CD4-positive, alpha-beta memory T cell (primary cell): ENCODE results near the gene PHYKPL. TPM values are rescaled to one million over a fixed set of nuclear protein-coding genes. Genes with fewer than 3 reads are reported as not detected.
"Not testable (repeated sequence)": the region's sequence is repeated elsewhere in the genome, so short reads cannot be mapped to it uniquely, and the experiment has no call there.

Experiments
- CTCF ChIA-PET: fragments of 350-600 bp; sonication (Branson Sonifier 250); formaldehyde crosslinking; loops from one replicate; lab custom pipeline; 2021; ENCODE audit warnings: inconsistent platforms; ENCODE audit not compliant: partially characterized antibody; lab: Charles Lee
- POLR2A ChIA-PET: fragments of 350-600 bp; sonication (Branson Sonifier 250); formaldehyde crosslinking; loops from one replicate; lab custom pipeline; 2021; ENCODE audit not compliant: partially characterized antibody; lab: Charles Lee
- DNase-seq, 5 donors: peaks; one replicate each; pipeline versions ENCODE4 v3.0.0 to v3.0.0-alpha.2; 2020 to 2022; ENCODE audit warnings: mixed read lengths in 1 of 5
- H3K27ac ChIP-seq: one replicate; pipeline ENCODE4 v1.7.0; 2013; ENCODE audit warnings: low read depth, low read length
- H3K27me3 ChIP-seq: 2 replicates; pipeline ENCODE4 v1.7.0; 2013; ENCODE audit warnings: mild to moderate bottlenecking, low read length, moderate library complexity; ENCODE audit not compliant: insufficient read depth
- H3K36me3 ChIP-seq: 2 replicates; pipeline ENCODE4 v1.7.0; 2013; ENCODE audit warnings: mild to moderate bottlenecking, low read length, moderate library complexity; ENCODE audit not compliant: insufficient read depth
- H3K4me1 ChIP-seq: 2 replicates; pipeline ENCODE4 v1.7.0; 2013; ENCODE audit warnings: mild to moderate bottlenecking, low read length, moderate library complexity; ENCODE audit not compliant: insufficient read depth
- H3K4me3 ChIP-seq, 2 donors: one replicate each; pipeline ENCODE4 v1.7.0; 2013; ENCODE audit warnings: low read length in 2 of 2, mild to moderate bottlenecking in 1 of 2
- H3K9me3 ChIP-seq, 2 donors: one replicate each; pipeline ENCODE4 v1.7.0; 2013; ENCODE audit warnings: low read length in 2 of 2, control low read depth in 1 of 2; ENCODE audit not compliant: control insufficient read depth in 1 of 2
- H3K27ac Mint-ChIP-seq, 7 donors: one replicate each; pipeline ENCODE4 v1.8.0; 2020 to 2021; ENCODE audit warnings: mixed read lengths in 7 of 7, mild to moderate bottlenecking in 6 of 7, inconsistent platforms in 3 of 7, moderate library complexity in 3 of 7
- H3K27me3 Mint-ChIP-seq, 2 donors: one replicate each; pipeline ENCODE4 v1.8.0; 2020 to 2021; ENCODE audit warnings: mixed read lengths in 2 of 2
- H3K36me3 Mint-ChIP-seq, 2 donors: one replicate each; pipeline ENCODE4 v1.8.0; 2020 to 2021; ENCODE audit warnings: mixed read lengths in 2 of 2, inconsistent platforms in 1 of 2, mild to moderate bottlenecking in 1 of 2
- H3K4me1 Mint-ChIP-seq, 4 donors: one replicate each; pipeline ENCODE4 v1.8.0; 2020 to 2021; ENCODE audit warnings: mixed read lengths in 4 of 4, mild to moderate bottlenecking in 1 of 4
- H3K4me3 Mint-ChIP-seq, 8 donors: one replicate each; pipeline ENCODE4 v1.8.0; 2020 to 2021; ENCODE audit warnings: mixed read lengths in 8 of 8, mild to moderate bottlenecking in 7 of 8, moderate library complexity in 6 of 8, inconsistent platforms in 3 of 8
- H3K9me3 Mint-ChIP-seq, 8 donors: one replicate each; pipeline ENCODE4 v1.8.0; 2020 to 2021; ENCODE audit warnings: mixed read lengths in 8 of 8, mild to moderate bottlenecking in 5 of 8, inconsistent platforms in 3 of 8, moderate library complexity in 1 of 8
- intact Hi-C: fragments of 100-400 bp; cut with micrococcal nuclease; formaldehyde crosslinking; loops from one replicate; pipeline ENCODE4 v1.15.1; 2023
- polyA plus RNA-seq, 2 donors: library from polyadenylated mRNA; unstranded; fragments of 300-500 nt; fragmentation: Illumina TruSeq; gene quantifications; one replicate each; pipeline ENCODE4 v1.2.3, GENCODE V29; 2021
- total RNA-seq, 2 experiments: library from RNA; stranded (reverse); gene quantifications; one replicate each; pipeline ENCODE4 v1.2.3, GENCODE V29; 2021

PHYKPL gene
- total and polyA plus RNA-seq, 4 experiments from 2014 or later, result 38.7 to 251 (median 139) TPM

DNA sequence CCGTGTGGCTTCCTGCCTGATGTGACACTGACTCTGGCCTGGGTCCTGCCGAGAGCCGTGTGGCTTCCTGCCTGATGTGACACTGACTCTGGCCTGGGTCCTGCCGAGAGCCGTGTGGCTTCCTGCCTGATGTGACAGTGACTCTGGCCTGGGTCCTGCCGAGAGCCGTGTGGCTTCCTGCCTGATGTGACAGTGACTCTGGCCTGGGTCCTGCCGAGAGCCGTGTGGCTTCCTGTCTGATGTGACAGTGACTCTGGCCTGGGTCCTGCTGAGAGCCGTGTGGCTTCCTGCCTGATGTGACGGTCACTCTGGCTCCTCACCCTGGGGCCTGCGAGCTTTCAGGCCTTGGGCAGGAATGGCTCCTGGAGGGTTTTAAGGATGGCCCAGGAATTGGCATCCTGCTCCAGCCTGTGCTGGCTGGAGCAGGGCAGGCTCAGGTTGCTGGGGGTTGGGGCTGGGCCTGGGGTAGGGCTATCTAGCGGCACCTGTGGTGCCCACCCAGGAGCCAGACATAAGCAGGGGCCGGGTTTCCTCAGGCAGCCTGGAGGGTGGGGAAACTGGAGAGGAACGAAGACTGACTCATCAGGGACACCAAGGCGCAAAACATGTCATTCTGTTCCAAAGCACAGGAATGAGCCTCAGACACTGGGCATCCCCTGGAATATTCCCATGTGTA lies 7.2 kb upstream of the PHYKPL start:
- CTCF ChIA-PET, H3K4me3 ChIP-seq, H3K27me3 ChIP-seq, H3K9me3 ChIP-seq, H3K9me3 Mint-ChIP-seq, H3K27me3 Mint-ChIP-seq, H3K36me3 Mint-ChIP-seq, H3K36me3 ChIP-seq: not testable (repeated sequence)
- intact Hi-C loops, result loop anchor here (10.0 kb wide), 1 partner anchor 385 kb away; the partner anchor contains the start of gene CLK4
- peak in 2 of 5 donors; percentile 14 to 23 for DNase-seq
- H3K4me1 Mint-ChIP-seq, result peaks cover 12 to 51% (median 39%) of the 10 kb centered on the region in 4 donors
- Histone ChIP-seq H3K4me1 (peaks cover 45% of the 10 kb centered on the region), H3K27ac (peak overlapping the region; percentile 32)
- H3K27ac Mint-ChIP-seq, result peak overlapping the region; percentile 23 to 81 (median 64)
- peak overlapping the region in 5 of 8 donors; percentile 20 to 51 (median 35) for H3K4me3 Mint-ChIP-seq
- POLR2A ChIA-PET, result interaction anchor here (2.3 to 2.4 kb wide), 2 partner anchors 34 to 35 kb away, joined by 6 to 7 read pairs; partner anchors contain the start of gene HNRNPAB

GRCh38 chr5:178238711-178239592 lies 6.3 kb upstream of the PHYKPL start:
- no peaks in the 10 kb centered on the region for H3K27me3 ChIP-seq
- H3K9me3 ChIP-seq, result no peaks in the 10 kb centered on the region
- peak overlapping the region in 4 of 8 donors; percentile 31 to 57 (median 36) for H3K4me3 Mint-ChIP-seq
- intact Hi-C loops, result loop anchor here (10.0 kb wide), 1 partner anchor 386 kb away; the partner anchor contains the start of gene CLK4
- ChIA-PET POLR2A (interaction anchor here (1.4 to 2.4 kb wide), 3 partner anchors 12 to 34 kb away, joined by 6 to 7 read pairs (median 6); partner anchors contain the start of gene HNRNPAB), CTCF (no interaction called here)
- DNase-seq, result peak in 2 of 5 donors; percentile 30 to 52
- H3K4me1 Mint-ChIP-seq, result peaks cover 12 to 57% (median 41%) of the 10 kb centered on the region in 4 donors
- H3K4me3 ChIP-seq, result no peak overlapping the region
- no peaks in the 10 kb centered on the region for H3K27me3 Mint-ChIP-seq
- H3K27ac ChIP-seq, result peak overlapping the region; percentile 10
- H3K36me3 ChIP-seq, result no peaks in the 10 kb centered on the region
- H3K36me3 Mint-ChIP-seq, result no peaks in the 10 kb centered on the region
- H3K9me3 Mint-ChIP-seq, result no peaks in the 10 kb centered on the region
- peaks cover 47% of the 10 kb centered on the region for H3K4me1 ChIP-seq
- peak overlapping the region; percentile 43 to 91 (median 81) for H3K27ac Mint-ChIP-seq

DNA sequence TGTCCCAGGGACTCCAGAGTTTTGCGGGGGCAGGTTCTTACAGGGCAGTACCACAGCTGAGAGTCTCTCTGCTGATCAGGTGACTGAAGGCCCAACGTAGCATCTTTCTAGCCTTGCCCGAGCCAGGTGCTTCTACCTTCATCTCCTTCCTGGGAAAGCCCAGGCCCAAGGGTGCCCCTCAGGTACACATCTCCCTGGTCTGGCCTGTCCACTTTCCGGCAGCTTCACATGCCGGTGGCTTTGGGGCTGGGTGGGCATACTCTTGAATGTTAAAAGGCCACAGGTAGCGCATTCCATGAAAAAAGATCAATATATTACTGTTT lies 5.7 kb upstream of the PHYKPL start:
- intact Hi-C loops, result loop anchor here (10.0 kb wide), 1 partner anchor 387 kb away; the partner anchor contains the start of gene CLK4
- peak overlapping the region; percentile 10 for H3K27ac ChIP-seq
- Mint-ChIP-seq H3K4me1 (peaks cover 12 to 62% (median 42%) of the 10 kb centered on the region in 4 donors), H3K27me3 (no peaks in the 10 kb centered on the region), H3K9me3 (no peaks in the 10 kb centered on the region), H3K36me3 (no peaks in the 10 kb centered on the region), H3K4me3 (peak overlapping the region in 4 of 8 donors; percentile 26 to 52 (median 28)), H3K27ac (peak overlapping the region; percentile 43 to 86 (median 68))
- no peak overlapping the region for H3K4me3 ChIP-seq
- H3K9me3 ChIP-seq, result no peaks in the 10 kb centered on the region
- ChIA-PET CTCF (interaction anchor here (0.6 to 1.4 kb wide), 2 partner anchors 40 to 313 kb away, joined by 4 read pairs; no protein-coding TSS in a partner anchor), POLR2A (interaction anchor here (1.4 to 2.4 kb wide), 3 partner anchors 12 to 34 kb away, joined by 6 to 7 read pairs (median 6); partner anchors contain the start of gene HNRNPAB)
- H3K36me3 ChIP-seq, result no peaks in the 10 kb centered on the region
- H3K4me1 ChIP-seq, result peaks cover 47% of the 10 kb centered on the region
- no peak for DNase-seq
- no peaks in the 10 kb centered on the region for H3K27me3 ChIP-seq

DNA sequence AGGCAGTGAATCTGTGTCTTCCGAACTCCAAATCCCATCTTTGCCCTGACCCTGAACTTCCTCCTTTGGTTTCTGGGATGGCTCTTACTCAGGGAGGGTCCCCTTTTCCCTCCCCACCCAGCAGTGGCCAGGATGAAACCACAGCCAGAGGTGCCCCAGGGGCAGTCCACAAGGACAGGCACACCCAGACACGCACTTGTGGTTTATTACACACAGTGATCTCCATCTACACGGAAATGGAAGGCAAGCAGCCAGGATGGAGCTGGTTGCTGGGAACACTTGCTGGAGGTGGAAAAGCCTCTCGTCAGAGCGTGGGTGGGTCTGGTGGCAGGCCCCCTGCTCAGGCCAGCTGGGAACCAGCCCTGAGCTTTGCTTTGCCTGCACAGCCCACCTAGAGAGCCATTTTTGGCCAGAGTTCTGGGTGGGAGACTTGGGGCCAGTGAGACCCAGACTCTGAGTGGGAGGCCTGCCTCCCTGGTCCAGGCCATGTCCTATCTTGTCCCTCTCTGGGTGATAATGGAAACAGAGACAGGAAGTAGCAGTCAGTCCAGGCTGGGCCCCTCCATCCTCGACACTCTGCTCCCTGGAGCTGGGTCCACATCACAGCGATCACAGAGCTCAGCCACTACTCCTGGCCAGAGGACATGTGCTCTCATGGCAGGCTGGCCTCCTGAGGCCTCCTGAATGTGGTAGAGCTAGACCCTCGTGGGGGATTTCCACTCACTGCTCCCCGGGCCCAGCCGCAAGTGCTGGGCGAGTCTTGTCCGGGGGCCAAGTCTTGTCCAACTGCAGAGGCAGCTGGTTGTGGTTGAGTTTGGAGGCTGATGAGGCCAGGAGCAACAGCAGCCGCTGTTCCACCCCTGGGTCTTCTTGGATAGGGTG lies 5.1 kb upstream of the PHYKPL start:
- intact Hi-C loops, result loop anchor here (10.0 kb wide), 1 partner anchor 387 kb away; the partner anchor contains the start of gene CLK4
- Histone ChIP-seq H3K9me3 (no peaks in the 10 kb centered on the region), H3K27me3 (no peaks in the 10 kb centered on the region), H3K4me3 (no peak overlapping the region), H3K36me3 (no peaks in the 10 kb centered on the region), H3K27ac (peak overlapping the region; percentile 10), H3K4me1 (peaks cover 53% of the 10 kb centered on the region)
- no peaks in the 10 kb centered on the region for H3K27me3 Mint-ChIP-seq
- peaks cover 12 to 66% (median 44%) of the 10 kb centered on the region in 4 donors for H3K4me1 Mint-ChIP-seq
- H3K9me3 Mint-ChIP-seq, result no peaks in the 10 kb centered on the region
- peak overlapping the region in 6 of 7 donors; percentile 7 to 93 (median 56) for H3K27ac Mint-ChIP-seq
- peak overlapping the region in 3 of 8 donors; percentile 17 to 52 (median 27) for H3K4me3 Mint-ChIP-seq
- ChIA-PET CTCF (interaction anchor here (0.6 to 1.4 kb wide), 4 partner anchors 18 to 326 kb away, joined by 3 to 4 read pairs (median 4); no protein-coding TSS in a partner anchor), POLR2A (interaction anchor here (1.4 to 2.4 kb wide), 3 partner anchors 13 to 33 kb away, joined by 6 to 7 read pairs (median 6); partner anchors contain the start of gene HNRNPAB)
- H3K36me3 Mint-ChIP-seq, result no peaks in the 10 kb centered on the region
- no peak for DNase-seq

DNA sequence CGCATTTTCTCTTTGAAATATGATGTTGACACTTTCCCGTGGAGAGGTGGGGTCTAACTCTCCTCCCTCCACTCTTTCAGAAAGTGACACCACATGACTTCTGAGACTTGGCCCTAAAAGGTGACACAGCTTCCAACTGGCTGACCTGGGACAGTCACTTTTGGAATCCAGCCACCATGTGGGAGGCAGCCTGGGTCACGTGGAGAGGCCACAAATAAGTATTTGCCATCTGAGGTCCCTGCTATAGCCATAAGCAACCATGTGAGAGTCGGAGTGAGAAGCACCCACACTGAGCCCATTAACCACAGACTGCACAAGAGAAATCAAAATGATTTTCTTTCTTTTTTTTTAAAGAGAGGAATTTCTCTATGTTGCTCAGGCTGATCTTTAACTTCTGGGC lies 4.1 kb upstream of the PHYKPL start:
- Histone ChIP-seq H3K9me3 (no peaks in the 10 kb centered on the region), H3K36me3 (no peaks in the 10 kb centered on the region), H3K27me3 (no peaks in the 10 kb centered on the region), H3K4me3 (no peak overlapping the region), H3K4me1 (peaks cover 56% of the 10 kb centered on the region), H3K27ac (no peak overlapping the region)
- no peaks in the 10 kb centered on the region for H3K27me3 Mint-ChIP-seq
- ChIA-PET POLR2A (interaction anchor here (2.2 kb wide), 1 partner anchor 32 kb away, joined by 12 read pairs; the partner anchor contains the start of gene HNRNPAB), CTCF (interaction anchor here (0.6 kb wide), 1 partner anchor 327 kb away, joined by 4 read pairs; no protein-coding TSS in a partner anchor)
- intact Hi-C loops, result loop anchor here (10.0 kb wide), 1 partner anchor 388 kb away; the partner anchor contains the start of gene CLK4
- no peaks in the 10 kb centered on the region for H3K9me3 Mint-ChIP-seq
- H3K4me3 Mint-ChIP-seq, result no peak overlapping the region
- peaks cover 0 to 2% of the 10 kb centered on the region in 2 donors for H3K36me3 Mint-ChIP-seq
- peaks cover 12 to 64% (median 46%) of the 10 kb centered on the region in 4 donors for H3K4me1 Mint-ChIP-seq
- no peak for DNase-seq
- H3K27ac Mint-ChIP-seq, result peak overlapping the region in 2 of 7 donors; percentile 50 to 77

DNA sequence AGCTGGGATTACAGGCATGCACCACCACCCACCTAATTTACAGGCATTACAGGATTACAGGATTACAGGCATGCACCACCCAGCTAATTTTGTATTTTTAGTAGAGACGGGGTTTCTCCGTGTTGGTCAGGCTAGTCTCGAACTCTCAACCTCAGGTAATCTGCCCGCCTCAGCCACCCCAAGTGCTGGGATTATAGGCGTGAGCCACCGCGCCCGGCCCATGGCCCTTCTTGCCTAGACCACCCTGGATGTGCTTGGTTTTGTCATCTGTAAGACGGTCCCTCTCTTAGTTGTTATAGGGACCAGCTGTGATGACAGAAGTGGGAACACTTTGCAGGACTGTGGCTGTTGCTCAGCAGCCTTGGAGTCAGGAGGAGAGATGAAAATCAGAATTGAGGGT lies 3.5 kb upstream of the PHYKPL start:
- POLR2A ChIA-PET, result interaction anchor here (2.2 kb wide), 1 partner anchor 32 kb away, joined by 12 read pairs; the partner anchor contains the start of gene HNRNPAB
- intact Hi-C loops, result loop anchor here (10.0 kb wide), 1 partner anchor 389 kb away; the partner anchor contains the start of gene CLK4
- peak overlapping the region in 1 of 7 donors; percentile 50 for H3K27ac Mint-ChIP-seq
- no peak for DNase-seq
- no peaks in the 10 kb centered on the region for H3K9me3 ChIP-seq
- peaks cover 61% of the 10 kb centered on the region for H3K4me1 ChIP-seq
- peaks cover 3 to 8% of the 10 kb centered on the region in 2 donors for H3K36me3 Mint-ChIP-seq
- peaks cover 14 to 67% (median 50%) of the 10 kb centered on the region in 4 donors for H3K4me1 Mint-ChIP-seq
- no peak overlapping the region for H3K27ac ChIP-seq
- H3K9me3 Mint-ChIP-seq, result no peaks in the 10 kb centered on the region
- H3K27me3 Mint-ChIP-seq, result no peaks in the 10 kb centered on the region
- no peaks in the 10 kb centered on the region for H3K36me3 ChIP-seq
- H3K4me3 Mint-ChIP-seq, result peak overlapping the region in 1 of 8 donors; percentile 39
- H3K27me3 ChIP-seq, result no peaks in the 10 kb centered on the region
- CTCF ChIA-PET, result interaction anchor here (0.9 kb wide), 1 partner anchor 20 kb away, joined by 4 read pairs; no protein-coding TSS in a partner anchor
- H3K4me3 ChIP-seq, result no peak overlapping the region
